A673 (cell line): ENCODE data around the gene B4GALNT1. TPM values are rescaled to one million over a fixed set of nuclear protein-coding genes. Genes with fewer than 3 reads are reported as not detected.
"Not testable (repeated sequence)": the region's sequence is repeated elsewhere in the genome, so short reads cannot be mapped to it uniquely, and the experiment has no call there.

Experiments
- BruUV-seq: library from RNA; stranded (reverse); fragments of 400-500 nt; replicated peaks from 2 replicates; lab custom pipeline; 2021; lab: Mats Ljungman, UMichigan
- CTCF ChIA-PET: fragments of 300-600 bp; sonication (Branson Sonifier 250); formaldehyde crosslinking; loops from one replicate; lab custom pipeline; 2022; ENCODE audit warnings: antibody characterized with exemption; lab: Charles Lee
- POLR2A ChIA-PET: fragments of 300-600 bp; sonication (Branson Sonifier 250); formaldehyde crosslinking; loops from one replicate; lab custom pipeline; 2022; ENCODE audit warnings: antibody characterized with exemption; ENCODE audit not compliant: low non-redundant PET; lab: Charles Lee
- DNase-seq: peaks from one replicate; pipeline ENCODE4 v3.0.0-alpha.2; 2015; ENCODE audit warnings: low spot score
- H3K27ac ChIP-seq: fragments of 200-600 bp; sonication (generic); 2 replicates; pipeline ENCODE4 v1.5.1; 2016; ENCODE audit warnings: mixed run types, low read depth, mild to moderate bottlenecking, mixed read lengths, antibody characterized with exemption, low read length; ENCODE audit not compliant: poor library complexity, severe bottlenecking
- H3K27me3 ChIP-seq: fragments of 200-600 bp; sonication (generic); replicated peaks from 2 replicates; pipeline ENCODE4 v1.6.1; 2017; ENCODE audit warnings: mixed run types, low read depth, mild to moderate bottlenecking, mixed read lengths, antibody characterized with exemption, low read length; ENCODE audit not compliant: insufficient read depth, poor library complexity
- H3K36me3 ChIP-seq: fragments of 200-600 bp; sonication (generic); 2 replicates; pipeline ENCODE4 v1.6.1; 2016; ENCODE audit warnings: mixed run types, mild to moderate bottlenecking, mixed read lengths, antibody characterized with exemption, low read length; ENCODE audit not compliant: insufficient read depth, poor library complexity, severe bottlenecking
- H3K4me1 ChIP-seq: fragments of 200-600 bp; sonication (generic); 2 replicates; pipeline ENCODE4 v1.6.1; 2017; ENCODE audit warnings: mixed run types, mild to moderate bottlenecking, mixed read lengths, antibody characterized with exemption, low read length; ENCODE audit not compliant: insufficient read depth, poor library complexity, severe bottlenecking
- H3K4me3 ChIP-seq: fragments of 200-600 bp; sonication (generic); 2 replicates; pipeline ENCODE4 v1.5.1; 2016; ENCODE audit warnings: low read depth, mixed run types, mild to moderate bottlenecking, mixed read lengths, low read length; ENCODE audit not compliant: poor library complexity, severe bottlenecking
- H3K9me3 ChIP-seq: fragments of 200-600 bp; sonication (generic); 2 replicates; pipeline ENCODE4 v1.6.1; 2016; ENCODE audit warnings: mixed run types, low read depth, mild to moderate bottlenecking, mixed read lengths, antibody characterized with exemption, low read length; ENCODE audit not compliant: poor library complexity, severe bottlenecking
- CTCF ChIP-seq: fragments of 300-800, 200-600 bp; sonication (generic); conservative IDR thresholded peaks from 2 replicates; pipeline ENCODE4 v1.5.1; 2017; ENCODE audit warnings: low read depth, mild to moderate bottlenecking, antibody characterized with exemption, low read length, moderate library complexity, mixed read lengths
- EZH2 ChIP-seq: fragments of 200-600 bp; sonication (generic); IDR thresholded peaks from 2 replicates; pipeline ENCODE4 v1.6.1; 2017; ENCODE audit warnings: borderline replicate concordance, low read depth, mild to moderate bottlenecking, mixed read lengths, antibody characterized with exemption, low read length; ENCODE audit not compliant: poor library complexity, severe bottlenecking
- intact Hi-C: fragments of 100-400 bp; cut with micrococcal nuclease; formaldehyde crosslinking; loops from one replicate; pipeline ENCODE4 v1.10.0; 2022; ENCODE audit not compliant: unreplicated experiment
- total RNA-seq: library from RNA; stranded (reverse); gene quantifications from 2 replicates; pipeline ENCODE4 v1.2.3, GENCODE V29; 2021

B4GALNT1 gene
- total RNA-seq, 1 experiment from 2014 or later, result 34.5 TPM

GRCh38 chr12:57674691-57675090, 41.7 kb upstream of the B4GALNT1 start:
- Histone ChIP-seq H3K27me3 (no peaks in the 10 kb centered on the region), H3K4me1 (no peaks in the 10 kb centered on the region), H3K27ac (no peak overlapping the region), H3K9me3 (no peaks in the 10 kb centered on the region), H3K4me3 (no peak overlapping the region), H3K36me3 (no peaks in the 10 kb centered on the region)
- intact Hi-C loops, result no loop called here
- BruUV-seq, result no TSS peak
- ChIA-PET POLR2A (no interaction called here), CTCF (interaction anchor here (0.6 kb wide), 1 partner anchor 32 kb away, joined by 3 read pairs; no protein-coding TSS in a partner anchor)
- DNase-seq, result no peak
- TF ChIP-seq EZH2, result no peak
- no peak for TF ChIP-seq CTCF

GRCh38 chr12:57672801-57673200, 39.8 kb upstream of the B4GALNT1 start:
- no peak for TF ChIP-seq EZH2
- TF ChIP-seq CTCF, result no peak
- BruUV-seq, result no TSS peak
- Histone ChIP-seq H3K27me3 (no peaks in the 10 kb centered on the region), H3K36me3 (no peaks in the 10 kb centered on the region), H3K4me3 (no peak overlapping the region), H3K27ac (no peak overlapping the region), H3K4me1 (no peaks in the 10 kb centered on the region), H3K9me3 (no peaks in the 10 kb centered on the region)
- DNase-seq, result no peak
- CTCF ChIA-PET, result no interaction called here
- POLR2A ChIA-PET, result no interaction called here
- intact Hi-C loops, result no loop called here

GRCh38 chr12:57671811-57672210, 38.8 kb upstream of the B4GALNT1 start:
- H3K36me3 ChIP-seq, intact Hi-C loops, BruUV-seq, H3K27ac ChIP-seq, DNase-seq, H3K4me1 ChIP-seq, H3K9me3 ChIP-seq, CTCF ChIA-PET, H3K4me3 ChIP-seq, H3K27me3 ChIP-seq, POLR2A ChIA-PET: not testable (repeated sequence)

- H3K27me3 ChIP-seq, H3K9me3 ChIP-seq, H3K27ac ChIP-seq, POLR2A ChIA-PET, H3K4me1 ChIP-seq, intact Hi-C loops, H3K4me3 ChIP-seq, DNase-seq, CTCF ChIA-PET, H3K36me3 ChIP-seq, BruUV-seq: not testable (repeated sequence)
Observed at GRCh38 chr12:57669691-57670090, 36.7 kb upstream of the B4GALNT1 start.
